T-cell (primary cell): ENCODE measurements around the gene ALPK3. TPM values are rescaled to one million over a fixed set of nuclear protein-coding genes. Genes with fewer than 3 reads are reported as not detected.

ENCODE experiments used
- ATAC-seq, 4 experiments: fragments of 200-7000 bp in 3 of 4; fragments of 150-1000 bp in 1 of 4; cut with Tn5 transposase; replicated peaks in 1 of 4; 1 replicate in 3 of 4; 2 replicates in 1 of 4; pipeline ENCODE4 v1.10.0; 2021; ENCODE audit warnings: moderate library complexity in 3 of 4, mild to moderate bottlenecking in 2 of 4, moderate number of reproducible peaks in 1 of 4
- CTCF ChIA-PET, 2 donors: fragments of 300-600 bp; sonication (Branson Sonifier 250); formaldehyde crosslinking; loops; one replicate each; lab custom pipeline; 2022; ENCODE audit warnings: antibody characterized with exemption in 2 of 2; lab: Charles Lee
- POLR2A ChIA-PET, 2 donors: fragments of 300-600 bp; sonication (Branson Sonifier 250); formaldehyde crosslinking; loops; one replicate each; lab custom pipeline; 2022; ENCODE audit warnings: antibody characterized with exemption in 2 of 2; lab: Charles Lee
- DNase-seq, 35 experiments: peaks; one replicate each; pipeline versions ENCODE4 v3.0.0 to v3.0.0-alpha.2; 2013 to 2023
- H3K27ac ChIP-seq: one replicate; pipeline ENCODE4 v1.5.1; 2013; ENCODE audit warnings: low read length
- H3K27me3 ChIP-seq, 2 experiments: replicated peaks in 1 of 2; 1 replicate in 1 of 2; 2 replicates in 1 of 2; pipeline versions ENCODE4 v1.6.1 to v1.7.0; 2013; ENCODE audit warnings: low read length in 1 of 2, mixed read lengths in 1 of 2; ENCODE audit not compliant: control insufficient read depth in 2 of 2, insufficient read depth in 2 of 2; ENCODE audit errors: extremely low read depth in 1 of 2
- H3K36me3 ChIP-seq, 2 donors: 1 replicate in 1 of 2; 2 replicates in 1 of 2; pipeline versions ENCODE4 v1.6.1 to v1.7.0; 2013; ENCODE audit warnings: low read length in 1 of 2; ENCODE audit not compliant: control insufficient read depth in 2 of 2, insufficient read depth in 1 of 2; ENCODE audit errors: extremely low read depth in 1 of 2
- H3K4me1 ChIP-seq, 2 experiments: 1 replicate in 1 of 2; 2 replicates in 1 of 2; pipeline versions ENCODE4 v1.6.1 to v1.7.0; 2013; ENCODE audit warnings: low read length in 2 of 2, mixed read lengths in 1 of 2; ENCODE audit not compliant: insufficient read depth in 2 of 2, control insufficient read depth in 1 of 2; ENCODE audit errors: extremely low read depth in 1 of 2
- H3K4me3 ChIP-seq, 2 donors: 1 replicate in 1 of 2; 2 replicates in 1 of 2; pipeline versions ENCODE4 v1.5.1 to v1.7.0; 2013; ENCODE audit warnings: mild to moderate bottlenecking in 2 of 2, low read length in 1 of 2, moderate library complexity in 1 of 2; ENCODE audit not compliant: control insufficient read depth in 1 of 2; ENCODE audit errors: extremely low read depth in 1 of 2
- H3K9me3 ChIP-seq: 2 replicates; pipeline ENCODE4 v1.7.0; 2013
- H3K27ac Mint-ChIP-seq, 2 donors: one replicate each; pipeline ENCODE4 v1.8.0; 2020 to 2021; ENCODE audit warnings: mild to moderate bottlenecking in 2 of 2, mixed read lengths in 2 of 2
- H3K27me3 Mint-ChIP-seq, 2 donors: one replicate each; pipeline ENCODE4 v1.8.0; 2021 to 2022; ENCODE audit warnings: mixed read lengths in 2 of 2
- H3K36me3 Mint-ChIP-seq: one replicate; pipeline ENCODE4 v1.8.0; 2021; ENCODE audit warnings: mixed read lengths
- H3K4me1 Mint-ChIP-seq, 3 donors: one replicate each; pipeline ENCODE4 v1.8.0; 2020 to 2022; ENCODE audit warnings: mixed read lengths in 3 of 3, mild to moderate bottlenecking in 1 of 3
- H3K4me3 Mint-ChIP-seq, 3 donors: one replicate each; pipeline ENCODE4 v1.8.0; 2020 to 2022; ENCODE audit warnings: mild to moderate bottlenecking in 3 of 3, mixed read lengths in 3 of 3, moderate library complexity in 3 of 3
- H3K9me3 Mint-ChIP-seq, 3 donors: one replicate each; pipeline ENCODE4 v1.8.0; 2020 to 2022; ENCODE audit warnings: mixed read lengths in 3 of 3
- WGBS: methylation state at CpG from one replicate; pipeline ENCODE4 v1.1.5; 2013; ENCODE audit warnings: missing lambda C conversion rate; ENCODE audit not compliant: insufficient coverage; 5-methylcytosine and 5-hydroxymethylcytosine counted together
- total RNA-seq, 35 experiments: library from RNA in 6 of 35; stranded (reverse) in 6 of 35; fragments of 120-200 nt in 1 of 35; gene quantifications; one replicate each; pipeline versions ENCODE4 v1.2.1 to v1.2.4 and lab custom pipeline; 2013 to 2026

Gene ALPK3
- total RNA-seq, 5 donors from 2014 or later (not counting 1 experiment from before 2014, with no cell fraction given): 0.16 to 0.82 (median 0.22) TPM

DNA sequence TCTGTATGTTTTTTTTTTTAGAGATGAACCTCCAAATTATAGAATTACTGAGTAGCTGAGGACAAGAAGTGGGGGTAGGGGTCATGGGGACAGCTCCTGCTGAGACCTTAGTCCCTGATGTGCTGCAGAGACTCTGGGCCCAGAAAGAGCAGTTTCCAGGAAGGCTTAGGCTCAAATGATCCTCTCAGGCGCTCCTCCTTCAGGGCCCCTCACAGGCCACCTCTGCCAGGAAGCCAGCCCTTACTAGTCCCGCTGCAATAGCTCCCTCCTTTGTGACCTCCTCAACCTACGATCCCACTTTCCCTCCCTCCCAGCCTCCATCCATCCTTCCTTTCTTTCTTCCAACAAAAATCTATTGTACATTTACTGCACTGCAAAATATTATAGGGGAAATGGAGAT lies 91.9 kb downstream of the ALPK3 start:
- DNase-seq (no peak), ATAC-seq (no peak)
- H3K27ac Mint-ChIP-seq: no peak overlapping the region
- H3K4me3 ChIP-seq: no peak overlapping the region
- H3K27me3 ChIP-seq: peaks cover 0 to 8% of the 10 kb centered on the region in 2 experiments
- H3K4me3 Mint-ChIP-seq: no peak overlapping the region
- no peaks in the 10 kb centered on the region for H3K36me3 Mint-ChIP-seq
- ChIA-PET POLR2A (no interaction called here), CTCF (no interaction called here)
- H3K9me3 ChIP-seq: no peaks in the 10 kb centered on the region
- no CpG with 5 or more reads among the region's 3 CpGs for WGBS
- H3K36me3 ChIP-seq: no peaks in the 10 kb centered on the region
- H3K27ac ChIP-seq: no peak overlapping the region
- no peaks in the 10 kb centered on the region for H3K9me3 Mint-ChIP-seq
- no peaks in the 10 kb centered on the region for H3K4me1 Mint-ChIP-seq
- H3K27me3 Mint-ChIP-seq: peaks cover 0 to 2% of the 10 kb centered on the region in 2 donors
- no peaks in the 10 kb centered on the region for H3K4me1 ChIP-seq

DNA sequence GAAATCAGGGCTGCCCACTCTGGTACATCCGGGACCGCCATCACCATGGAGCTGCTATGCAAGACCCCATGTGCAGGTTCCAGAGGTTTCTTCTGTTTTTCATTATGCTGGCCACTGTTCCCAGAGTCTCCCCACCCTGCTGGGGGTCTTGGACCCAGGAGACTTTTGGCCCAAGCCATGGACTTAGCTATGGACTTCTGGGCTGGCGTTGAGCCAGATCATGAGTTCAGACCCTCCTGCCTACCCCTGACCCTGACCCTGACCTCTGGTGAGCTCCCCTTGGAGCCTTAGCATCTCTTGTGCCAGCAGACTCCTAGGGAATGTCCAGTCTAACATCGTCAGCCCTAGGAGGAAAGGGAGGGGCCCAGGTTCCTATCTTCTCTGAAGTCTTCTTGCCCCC lies 92.6 kb downstream of the ALPK3 start:
- Mint-ChIP-seq H3K27ac (no peak overlapping the region), H3K4me3 (no peak overlapping the region), H3K36me3 (no peaks in the 10 kb centered on the region), H3K9me3 (no peaks in the 10 kb centered on the region), H3K4me1 (peaks cover 0 to under 1% (median under 1%) of the 10 kb centered on the region in 3 donors), H3K27me3 (peaks cover 0 to 2% of the 10 kb centered on the region in 2 donors)
- Histone ChIP-seq H3K4me3 (no peak overlapping the region), H3K27ac (no peak overlapping the region), H3K4me1 (no peaks in the 10 kb centered on the region), H3K9me3 (no peaks in the 10 kb centered on the region), H3K27me3 (peaks cover 0 to 14% of the 10 kb centered on the region in 2 experiments), H3K36me3 (no peaks in the 10 kb centered on the region)
- WGBS: 86% methylated on average over 3 of the region's 4 CpGs
- ChIA-PET POLR2A (no interaction called here), CTCF (no interaction called here)
- DNase-seq: no peak
- ATAC-seq: no peak

DNA sequence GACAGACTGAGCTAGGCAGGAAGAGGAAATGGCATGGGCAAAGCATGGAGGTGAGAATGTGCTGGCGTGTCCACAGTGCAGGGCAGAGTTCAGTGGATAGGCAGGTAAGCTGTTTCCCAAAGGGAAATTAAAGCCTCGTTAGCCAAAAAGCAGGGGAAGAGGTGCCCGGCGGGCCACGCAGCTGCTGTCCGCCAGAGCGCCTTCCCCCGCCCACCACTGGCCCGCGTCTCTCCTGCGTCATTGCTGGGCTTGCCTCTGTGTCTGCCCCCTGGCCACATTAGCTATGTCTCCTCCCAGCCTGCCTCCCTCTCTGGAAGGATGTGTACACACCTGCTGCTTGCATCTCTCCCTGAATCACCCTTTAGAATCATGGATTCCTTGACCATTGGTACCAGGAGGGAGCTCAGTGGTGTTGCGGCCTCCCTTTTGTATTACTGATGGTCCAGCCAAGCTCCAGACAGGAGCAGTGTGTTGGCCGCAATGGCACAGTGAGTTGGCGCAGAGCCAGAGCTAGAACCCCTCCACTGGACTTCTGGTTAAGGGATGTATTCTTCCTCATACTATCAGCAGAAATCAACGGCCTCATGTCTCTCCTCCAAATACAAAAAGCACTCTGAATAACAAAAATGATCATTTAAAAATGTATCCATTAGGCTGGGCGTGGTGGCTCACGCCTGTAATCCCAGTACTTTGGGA lies 93.9 kb downstream of the ALPK3 start:
- WGBS: 96% methylated on average over 12 of the region's 17 CpGs
- DNase-seq: no peak
- Histone ChIP-seq H3K27me3 (peaks cover 0 to 22% of the 10 kb centered on the region in 2 experiments), H3K4me1 (no peaks in the 10 kb centered on the region), H3K36me3 (no peaks in the 10 kb centered on the region), H3K9me3 (no peaks in the 10 kb centered on the region), H3K4me3 (no peak overlapping the region), H3K27ac (no peak overlapping the region)
- no peaks in the 10 kb centered on the region for H3K36me3 Mint-ChIP-seq
- no peaks in the 10 kb centered on the region for H3K9me3 Mint-ChIP-seq
- peaks cover 4 to 5% of the 10 kb centered on the region in 2 donors for H3K27me3 Mint-ChIP-seq
- H3K27ac Mint-ChIP-seq: no peak overlapping the region
- no peak for ATAC-seq
- ChIA-PET CTCF (no interaction called here), POLR2A (no interaction called here)
- H3K4me1 Mint-ChIP-seq: peaks cover 4 to 5% (median 5%) of the 10 kb centered on the region in 3 donors
- H3K4me3 Mint-ChIP-seq: no peak overlapping the region

DNA sequence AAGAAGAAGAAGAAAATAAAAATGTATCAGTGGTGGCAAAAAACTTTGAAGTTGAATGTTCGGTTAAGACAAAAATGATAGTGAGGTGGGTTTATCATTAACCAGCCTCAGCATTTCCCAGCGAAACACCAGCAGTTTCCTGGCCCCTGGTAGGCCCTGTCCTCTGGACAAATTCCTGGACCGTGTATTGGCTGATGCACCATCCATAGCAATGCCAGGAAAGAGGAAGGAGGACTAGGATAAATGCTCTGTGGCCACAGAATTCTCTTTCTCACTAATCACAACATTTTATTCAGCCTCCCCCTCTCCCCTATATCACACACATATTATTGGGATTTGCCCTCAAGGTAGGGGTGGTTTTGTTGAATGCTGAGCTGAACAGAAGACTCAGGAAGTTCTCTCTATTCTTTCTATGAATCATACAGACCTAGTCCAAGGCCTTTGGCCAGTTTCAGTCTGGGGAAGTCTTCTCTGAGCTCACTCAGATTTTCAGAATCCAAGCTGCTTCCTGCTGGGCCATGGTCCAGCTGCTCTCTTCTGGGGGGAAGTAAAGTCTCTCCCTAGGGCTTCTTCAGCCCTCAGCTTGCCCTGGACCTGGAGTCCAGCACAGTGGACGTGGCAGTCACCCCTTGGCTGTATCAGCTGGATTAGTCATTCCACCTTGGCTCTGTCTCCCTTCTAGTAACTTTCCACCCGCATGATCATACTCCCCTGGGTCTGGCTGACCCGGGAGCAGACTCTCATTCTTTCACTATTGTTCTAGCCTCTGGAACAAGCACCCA lies 94.9 kb downstream of the ALPK3 start:
- H3K27ac ChIP-seq: no peak overlapping the region
- Mint-ChIP-seq H3K4me1 (peaks cover 4 to 5% (median 5%) of the 10 kb centered on the region in 3 donors), H3K4me3 (no peak overlapping the region), H3K9me3 (no peaks in the 10 kb centered on the region), H3K27ac (no peak overlapping the region), H3K36me3 (no peaks in the 10 kb centered on the region), H3K27me3 (peaks cover 4 to 5% of the 10 kb centered on the region in 2 donors)
- ATAC-seq: no peak
- no peaks in the 10 kb centered on the region for H3K9me3 ChIP-seq
- H3K27me3 ChIP-seq: peaks cover 0 to 26% of the 10 kb centered on the region in 2 experiments
- no peak for DNase-seq
- H3K36me3 ChIP-seq: no peaks in the 10 kb centered on the region
- no peak overlapping the region for H3K4me3 ChIP-seq
- ChIA-PET POLR2A (no interaction called here), CTCF (no interaction called here)
- H3K4me1 ChIP-seq: no peaks in the 10 kb centered on the region
- 70% methylated on average over 2 of the region's 6 CpGs for WGBS

DNA sequence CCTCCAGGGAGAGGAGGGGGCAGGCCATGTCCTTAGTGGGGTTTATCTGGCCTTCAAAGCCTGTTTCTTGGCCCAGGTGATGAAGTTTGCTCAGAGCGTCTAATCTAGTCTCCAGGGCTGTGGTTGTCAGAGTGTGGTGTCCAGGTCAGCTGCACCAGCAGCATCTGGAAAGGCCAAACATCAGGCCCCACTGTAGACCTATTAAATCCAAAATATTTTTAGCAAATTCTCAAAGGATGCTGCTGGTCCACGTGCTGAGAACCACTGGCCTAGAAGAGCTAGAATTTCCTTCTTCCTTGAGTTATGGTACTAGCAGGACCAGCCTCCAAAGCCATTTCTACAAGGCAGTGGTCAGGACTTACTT lies 96.2 kb downstream of the ALPK3 start:
- H3K4me1 Mint-ChIP-seq: peaks cover 4 to 5% (median 5%) of the 10 kb centered on the region in 3 donors
- H3K4me3 Mint-ChIP-seq: no peak overlapping the region
- H3K9me3 Mint-ChIP-seq: no peaks in the 10 kb centered on the region
- H3K4me1 ChIP-seq: no peaks in the 10 kb centered on the region
- ChIA-PET CTCF (no interaction called here), POLR2A (interaction anchor here in 1 of 2 donors (0.5 kb wide), 1 partner anchor 68 kb away, joined by 4 read pairs; no protein-coding TSS in a partner anchor)
- ATAC-seq (no peak), DNase-seq (no peak)
- peaks cover 0 to 26% of the 10 kb centered on the region in 2 experiments for H3K27me3 ChIP-seq
- H3K9me3 ChIP-seq: no peaks in the 10 kb centered on the region
- H3K27ac Mint-ChIP-seq: no peak overlapping the region
- no peak overlapping the region for H3K27ac ChIP-seq
- no peaks in the 10 kb centered on the region for H3K36me3 ChIP-seq
- H3K4me3 ChIP-seq: no peak overlapping the region
- H3K27me3 Mint-ChIP-seq: peaks cover 4 to 5% of the 10 kb centered on the region in 2 donors
- no peaks in the 10 kb centered on the region for H3K36me3 Mint-ChIP-seq
- no CpG with 5 or more reads among the region's 2 CpGs for WGBS

DNA sequence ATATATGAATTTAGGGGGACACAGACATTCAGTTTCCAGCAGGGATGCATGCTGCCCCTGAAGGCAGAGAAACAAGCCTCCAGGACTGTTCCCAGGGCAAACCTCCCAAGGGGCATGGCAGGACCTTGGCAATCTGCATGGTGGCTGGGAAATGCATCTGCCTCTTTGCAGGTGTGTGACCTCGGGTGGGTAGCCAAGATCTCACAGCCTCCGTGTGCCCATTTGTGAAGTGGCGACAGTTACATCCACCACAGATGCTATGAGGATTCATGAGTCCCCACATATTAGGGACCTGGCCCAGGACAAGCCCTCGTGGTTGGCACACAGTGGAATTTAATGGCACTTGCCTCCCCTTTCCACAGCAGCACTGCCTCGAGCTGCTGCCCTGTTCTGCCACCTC lies 97.2 kb downstream of the ALPK3 start:
- ChIA-PET POLR2A (no interaction called here), CTCF (no interaction called here)
- peaks cover 4 to 5% of the 10 kb centered on the region in 2 donors for H3K27me3 Mint-ChIP-seq
- Histone ChIP-seq H3K27ac (no peak overlapping the region), H3K9me3 (no peaks in the 10 kb centered on the region), H3K36me3 (no peaks in the 10 kb centered on the region), H3K4me3 (no peak overlapping the region), H3K27me3 (peaks cover 0 to 26% of the 10 kb centered on the region in 2 experiments), H3K4me1 (no peaks in the 10 kb centered on the region)
- H3K36me3 Mint-ChIP-seq: no peaks in the 10 kb centered on the region
- ATAC-seq: no peak
- WGBS: 100% methylated on average over 2 of the region's 5 CpGs
- no peak overlapping the region for H3K27ac Mint-ChIP-seq
- no peak for DNase-seq
- peaks cover 4 to 5% (median 5%) of the 10 kb centered on the region in 3 donors for H3K4me1 Mint-ChIP-seq
- no peaks in the 10 kb centered on the region for H3K9me3 Mint-ChIP-seq
- no peak overlapping the region for H3K4me3 Mint-ChIP-seq
